Smooth muscle cell (in vitro differentiated cells): Measurements from ENCODE around the gene OR2S2. TPM values are rescaled to one million over a fixed set of nuclear protein-coding genes. Genes with fewer than 3 reads are reported as not detected.

ENCODE experiments used
- DNase-seq: peaks from one replicate; lab custom pipeline; 2025; ENCODE audit not compliant: unreplicated experiment; lab: John Stamatoyannopoulos, UW
- H2AFZ ChIP-seq: fragments of 200-600 bp; sonication (generic); 2 replicates; pipeline ENCODE4 v1.6.0; 2016; ENCODE audit warnings: antibody characterized with exemption, low read depth, mild to moderate bottlenecking
- H3F3A ChIP-seq: fragments of 200-600 bp; sonication (generic); 2 replicates; pipeline ENCODE4 v1.6.0; 2017; ENCODE audit warnings: antibody characterized with exemption, low read depth
- H3K27ac ChIP-seq: fragments of 200-600 bp; sonication (generic); 2 replicates; pipeline ENCODE4 v1.5.1; 2016; ENCODE audit warnings: low read depth, mild to moderate bottlenecking
- H3K27me3 ChIP-seq: fragments of 200-600 bp; sonication (generic); 2 replicates; pipeline ENCODE4 v1.6.1; 2016; ENCODE audit warnings: low read depth, mild to moderate bottlenecking
- H3K36me3 ChIP-seq: fragments of 200-600 bp; sonication (generic); 2 replicates; pipeline ENCODE4 v1.5.1; 2016; ENCODE audit warnings: low read depth
- H3K4me1 ChIP-seq: fragments of 200-600 bp; sonication (generic); 2 replicates; pipeline ENCODE4 v1.5.1; 2016; ENCODE audit warnings: low read depth
- H3K4me2 ChIP-seq: fragments of 200-600 bp; sonication (generic); 2 replicates; pipeline ENCODE4 v1.6.0; 2016; ENCODE audit warnings: mild to moderate bottlenecking
- H3K4me3 ChIP-seq: fragments of 200-600 bp; sonication (generic); 2 replicates; pipeline ENCODE4 v1.5.1; 2016; ENCODE audit warnings: mild to moderate bottlenecking
- H3K79me2 ChIP-seq: fragments of 200-600 bp; sonication (generic); 2 replicates; pipeline ENCODE4 v1.6.0; 2016; ENCODE audit warnings: low read depth, mild to moderate bottlenecking
- H3K9ac ChIP-seq: fragments of 200-600 bp; sonication (generic); 2 replicates; pipeline ENCODE4 v1.6.0; 2016; ENCODE audit warnings: low read depth
- H3K9me3 ChIP-seq: fragments of 200-600 bp; sonication (generic); replicated peaks from 2 replicates; pipeline ENCODE4 v1.5.1; 2016; ENCODE audit warnings: low read depth
- H4K20me1 ChIP-seq: fragments of 200-600 bp; sonication (generic); 2 replicates; pipeline ENCODE4 v1.6.0; 2016; ENCODE audit warnings: low read depth
- WGBS: methylation state at CpG from one replicate; pipeline ENCODE4 v1.1.7; 2016; ENCODE audit warnings: low lambda C conversion rate; 5-methylcytosine and 5-hydroxymethylcytosine counted together
- polyA plus RNA-seq: library from polyadenylated mRNA; unstranded; fragments of >200 nt; fragmentation: Nextera tagmentation; extraction: Ambion mirVana; gene quantifications from 2 replicates; pipeline ENCODE4 v1.2.1, GENCODE V29; 2016
- total RNA-seq: library from RNA; depleted of rRNA; stranded (reverse); fragments of >200 nt; gene quantifications from 2 replicates; pipeline ENCODE4 v1.2.3, GENCODE V29; 2014
- TF ChIP-seq, protein P1 (sequence below): fragments of 200-600 bp; sonication (generic); IDR thresholded peaks from 2 replicates; pipeline ENCODE4 v1.5.1; 2017; ENCODE audit warnings: borderline replicate concordance, mild to moderate bottlenecking, antibody characterized with exemption; ENCODE audit not compliant: insufficient read depth, poor library complexity, severe bottlenecking

Gene OR2S2
- total and polyA plus RNA-seq, 2 experiments from 2014 or later, result 0.13 to 0.21 TPM

DNA sequence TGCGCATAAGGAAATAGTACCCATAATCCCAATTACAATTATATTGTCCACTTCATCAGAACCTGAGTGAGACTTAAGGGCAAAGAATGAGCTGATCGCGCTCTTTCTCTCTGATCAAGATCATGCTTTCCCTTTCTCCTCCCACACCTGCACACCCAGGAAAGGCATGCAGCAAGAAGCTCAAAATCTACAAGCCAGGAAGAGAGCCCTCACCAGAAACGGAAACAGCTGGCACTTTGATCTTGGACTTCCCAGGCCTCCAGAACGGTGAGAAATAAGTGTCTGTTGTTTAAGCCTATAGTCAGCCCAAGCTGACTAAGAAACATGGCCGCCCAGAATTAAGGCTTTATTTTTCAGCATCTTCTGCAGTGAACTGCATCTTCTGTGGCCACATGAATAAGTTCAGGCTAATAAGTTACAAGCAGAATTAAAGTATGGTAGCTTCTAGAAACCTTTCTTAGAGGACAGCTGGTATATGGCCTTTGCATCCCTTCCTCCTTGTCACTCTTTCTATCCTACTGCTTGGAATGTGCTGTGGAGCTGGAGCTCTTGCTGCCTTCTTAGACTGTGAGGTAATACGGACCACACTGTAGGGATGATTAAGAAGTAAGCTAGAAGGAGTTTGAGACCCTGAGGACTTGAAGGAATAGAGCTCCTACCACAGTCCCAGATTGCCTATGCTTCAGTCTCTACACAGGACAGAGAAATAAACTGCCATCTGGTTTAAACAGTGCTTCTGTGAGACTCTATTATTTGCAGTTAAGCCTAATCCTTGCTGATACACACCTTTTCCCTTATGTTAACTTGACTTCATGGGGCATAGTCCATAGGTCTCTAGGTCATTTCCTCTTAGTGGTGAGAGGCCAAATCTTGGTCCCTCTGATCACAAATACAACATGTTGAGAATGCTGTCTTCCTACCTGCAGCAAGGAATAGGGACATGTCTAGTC is 17.2 kb downstream of the OR2S2 start:
- TF ChIP-seq, protein P1, sequence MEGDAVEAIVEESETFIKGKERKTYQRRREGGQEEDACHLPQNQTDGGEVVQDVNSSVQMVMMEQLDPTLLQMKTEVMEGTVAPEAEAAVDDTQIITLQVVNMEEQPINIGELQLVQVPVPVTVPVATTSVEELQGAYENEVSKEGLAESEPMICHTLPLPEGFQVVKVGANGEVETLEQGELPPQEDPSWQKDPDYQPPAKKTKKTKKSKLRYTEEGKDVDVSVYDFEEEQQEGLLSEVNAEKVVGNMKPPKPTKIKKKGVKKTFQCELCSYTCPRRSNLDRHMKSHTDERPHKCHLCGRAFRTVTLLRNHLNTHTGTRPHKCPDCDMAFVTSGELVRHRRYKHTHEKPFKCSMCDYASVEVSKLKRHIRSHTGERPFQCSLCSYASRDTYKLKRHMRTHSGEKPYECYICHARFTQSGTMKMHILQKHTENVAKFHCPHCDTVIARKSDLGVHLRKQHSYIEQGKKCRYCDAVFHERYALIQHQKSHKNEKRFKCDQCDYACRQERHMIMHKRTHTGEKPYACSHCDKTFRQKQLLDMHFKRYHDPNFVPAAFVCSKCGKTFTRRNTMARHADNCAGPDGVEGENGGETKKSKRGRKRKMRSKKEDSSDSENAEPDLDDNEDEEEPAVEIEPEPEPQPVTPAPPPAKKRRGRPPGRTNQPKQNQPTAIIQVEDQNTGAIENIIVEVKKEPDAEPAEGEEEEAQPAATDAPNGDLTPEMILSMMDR, result no peak
- no peak overlapping the region for H3K9ac ChIP-seq
- 63% methylated on average over 7 of the region's 7 CpGs for WGBS
- no peak overlapping the region for H3K27ac ChIP-seq
- peak overlapping the region; percentile 42 for H2AFZ ChIP-seq
- H3K36me3 ChIP-seq, result no peaks in the 10 kb centered on the region
- H3K9me3 ChIP-seq, result no peaks in the 10 kb centered on the region
- H3F3A ChIP-seq, result no peaks in the 10 kb centered on the region
- H3K79me2 ChIP-seq, result no peaks in the 10 kb centered on the region
- no peaks in the 10 kb centered on the region for H3K27me3 ChIP-seq
- no peak for DNase-seq
- no peak overlapping the region for H3K4me2 ChIP-seq
- no peaks in the 10 kb centered on the region for H3K4me1 ChIP-seq
- H4K20me1 ChIP-seq, result no peaks in the 10 kb centered on the region
- H3K4me3 ChIP-seq, result no peak overlapping the region

DNA sequence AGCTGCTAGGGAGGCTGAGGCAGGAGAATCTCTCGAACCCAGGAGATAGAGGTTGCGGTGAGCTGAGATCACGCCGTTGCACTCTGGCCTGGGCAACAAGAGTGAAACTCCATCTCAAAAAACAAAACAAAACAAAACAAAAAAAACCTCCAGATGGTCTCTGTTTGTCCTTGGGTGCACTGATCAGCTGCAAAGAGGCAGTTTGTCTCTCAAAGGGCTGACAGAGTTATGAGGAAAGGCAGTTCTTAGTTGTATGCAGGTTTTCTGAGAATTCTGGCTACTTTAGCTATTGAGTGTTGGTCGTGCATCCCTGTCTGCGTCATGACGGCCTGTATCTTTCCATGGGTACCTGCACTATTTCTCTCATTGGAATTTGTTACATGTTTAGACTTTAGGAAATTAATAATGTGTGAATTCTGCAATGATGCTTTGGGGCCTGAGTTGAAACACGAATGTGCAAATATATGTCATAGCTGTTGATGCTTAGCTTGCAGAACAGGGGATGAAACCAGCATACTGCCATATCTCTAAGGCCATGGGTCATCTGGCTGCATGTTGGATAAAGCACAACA is 18.2 kb downstream of the OR2S2 start:
- no peak overlapping the region for H3K4me3 ChIP-seq
- no peak for DNase-seq

DNA sequence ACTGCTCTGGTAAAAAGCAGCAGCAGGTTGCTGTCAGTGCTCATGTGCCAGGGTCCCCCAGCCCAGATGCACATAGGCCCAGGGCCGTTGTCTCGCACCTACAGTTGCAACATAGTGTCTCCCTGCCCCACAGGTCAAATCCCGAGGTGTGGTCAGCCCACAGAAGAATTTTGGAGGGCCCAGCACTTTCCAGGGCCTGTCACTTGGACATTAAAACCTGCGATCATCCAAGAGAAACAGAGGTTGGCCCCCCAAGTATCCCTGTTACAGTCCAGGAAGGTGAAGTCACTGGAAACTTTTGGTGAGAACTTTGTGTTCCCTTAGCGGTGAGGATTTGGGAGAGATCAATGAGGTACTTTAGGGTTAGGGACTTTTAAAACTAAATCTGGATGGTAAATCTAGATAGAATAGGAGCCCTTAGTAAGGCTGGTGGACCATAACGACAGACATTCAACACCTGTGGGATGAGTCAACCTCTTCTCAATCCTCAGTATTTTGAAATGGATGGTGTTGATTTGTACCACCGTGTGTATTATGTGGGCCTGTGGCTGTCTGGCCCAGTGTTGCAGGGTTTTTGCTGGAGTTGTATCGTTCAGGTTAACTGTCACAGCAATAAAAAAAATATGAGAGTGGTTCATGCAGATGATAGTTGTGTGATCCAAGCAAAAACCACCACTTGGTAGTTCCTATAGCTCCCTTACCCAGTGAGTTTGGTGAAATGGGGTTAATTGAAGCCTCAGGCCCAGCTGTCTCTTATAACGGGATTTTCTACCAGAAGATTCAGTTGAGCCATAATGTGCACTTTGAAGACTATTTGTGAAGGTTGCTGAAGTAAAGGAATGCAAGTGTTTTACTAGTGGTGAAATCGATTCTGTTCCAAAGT is 19.2 kb downstream of the OR2S2 start:
- Histone ChIP-seq H3K4me1 (no peaks in the 10 kb centered on the region), H3K4me2 (no peak overlapping the region), H2AFZ (no peak overlapping the region), H3K9me3 (no peaks in the 10 kb centered on the region), H3K4me3 (no peak overlapping the region), H3K27ac (no peak overlapping the region), H3K79me2 (no peaks in the 10 kb centered on the region), H4K20me1 (no peaks in the 10 kb centered on the region), H3F3A (no peaks in the 10 kb centered on the region), H3K27me3 (no peaks in the 10 kb centered on the region), H3K9ac (no peak overlapping the region), H3K36me3 (no peaks in the 10 kb centered on the region)
- WGBS, result 91% methylated on average over 10 of the region's 10 CpGs
- TF ChIP-seq, protein P1, result no peak
- DNase-seq, result no peak

More for the DNA sequence above, 18.2 kb downstream of the OR2S2 start:
- H4K20me1 ChIP-seq, result no peaks in the 10 kb centered on the region
- H2AFZ ChIP-seq, result no peak overlapping the region
- H3K27ac ChIP-seq, result no peak overlapping the region
- no peaks in the 10 kb centered on the region for H3K79me2 ChIP-seq
- H3K9me3 ChIP-seq, result no peaks in the 10 kb centered on the region
- no peak overlapping the region for H3K4me2 ChIP-seq
- no peaks in the 10 kb centered on the region for H3K27me3 ChIP-seq
- no peaks in the 10 kb centered on the region for H3K4me1 ChIP-seq
- TF ChIP-seq, protein P1, result no peak
- H3K36me3 ChIP-seq, result no peaks in the 10 kb centered on the region
- 94% methylated on average over 8 of the region's 8 CpGs for WGBS
- H3F3A ChIP-seq, result no peaks in the 10 kb centered on the region
- H3K9ac ChIP-seq, result no peak overlapping the region
